Trophoblast cell (in vitro differentiated cells and primary cell): ENCODE data around the gene TEC.

Experiments used
- DNase-seq, 2 donors: peaks; one replicate each; pipeline ENCODE4 v3.0.0-alpha.2; 2016
- H2AFZ ChIP-seq: 2 replicates; pipeline ENCODE4 v1.6.1; 2013; ENCODE audit warnings: low read length, moderate library complexity, mild to moderate bottlenecking; ENCODE audit not compliant: insufficient read depth, poor library complexity
- H2AK5ac ChIP-seq: 2 replicates; pipeline ENCODE4 v1.6.1; 2013; ENCODE audit warnings: mild to moderate bottlenecking, low read length
- H2BK120ac ChIP-seq: 2 replicates; pipeline ENCODE4 v1.6.1; 2013; ENCODE audit warnings: low read length, mild to moderate bottlenecking, moderate library complexity; ENCODE audit not compliant: insufficient read depth, poor library complexity
- H2BK12ac ChIP-seq: 2 replicates; pipeline ENCODE4 v1.6.1; 2013; ENCODE audit warnings: mild to moderate bottlenecking, low read length, moderate library complexity
- H2BK5ac ChIP-seq: 2 replicates; pipeline ENCODE4 v1.6.1; 2013; ENCODE audit warnings: low read length, low read depth, moderate library complexity, mild to moderate bottlenecking; ENCODE audit not compliant: poor library complexity
- H3K14ac ChIP-seq: 2 replicates; pipeline ENCODE4 v1.6.1; 2013; ENCODE audit warnings: mild to moderate bottlenecking, low read length
- H3K18ac ChIP-seq: 2 replicates; pipeline ENCODE4 v1.6.1; 2013; ENCODE audit warnings: mild to moderate bottlenecking, low read length
- H3K23ac ChIP-seq: 2 replicates; pipeline ENCODE4 v1.6.1; 2013; ENCODE audit warnings: low read length
- H3K27ac ChIP-seq: 2 replicates; pipeline ENCODE4 v1.5.1; 2013; ENCODE audit warnings: low read depth, mild to moderate bottlenecking, inconsistent platforms, low read length, moderate library complexity
- H3K27me3 ChIP-seq: 2 replicates; pipeline ENCODE4 v1.6.1; 2013; ENCODE audit warnings: inconsistent platforms, mild to moderate bottlenecking, low read length, moderate library complexity; ENCODE audit not compliant: insufficient read depth
- H3K36me3 ChIP-seq, 2 experiments: 1 replicate in 1 of 2; 2 replicates in 1 of 2; pipeline ENCODE4 v1.6.1; 2013; ENCODE audit warnings: low read length in 2 of 2, mild to moderate bottlenecking in 2 of 2, moderate library complexity in 1 of 2; ENCODE audit not compliant: insufficient read depth in 2 of 2, control insufficient read depth in 1 of 2
- H3K4ac ChIP-seq: 2 replicates; pipeline ENCODE4 v1.6.1; 2013; ENCODE audit warnings: low read depth, mild to moderate bottlenecking, low read length, moderate library complexity
- H3K4me1 ChIP-seq, 2 experiments: 1 replicate in 1 of 2; 2 replicates in 1 of 2; pipeline ENCODE4 v1.6.1; 2013; ENCODE audit warnings: low read length in 2 of 2, mild to moderate bottlenecking in 2 of 2, moderate library complexity in 1 of 2; ENCODE audit not compliant: insufficient read depth in 2 of 2, control insufficient read depth in 1 of 2
- H3K4me2 ChIP-seq: 2 replicates; pipeline ENCODE4 v1.6.1; 2013; ENCODE audit warnings: inconsistent platforms, mild to moderate bottlenecking, low read length, moderate library complexity
- H3K4me3 ChIP-seq: 2 replicates; pipeline ENCODE4 v1.5.1; 2013; ENCODE audit warnings: mild to moderate bottlenecking, low read depth, low read length, inconsistent platforms
- H3K79me1 ChIP-seq: one replicate; pipeline ENCODE4 v1.6.1; 2013; ENCODE audit warnings: low read length
- H3K79me2 ChIP-seq: 2 replicates; pipeline ENCODE4 v1.6.1; 2013; ENCODE audit warnings: low read length, mild to moderate bottlenecking; ENCODE audit not compliant: control insufficient read depth, insufficient read depth, poor library complexity
- H3K9ac ChIP-seq: 2 replicates; pipeline ENCODE4 v1.6.1; 2013; ENCODE audit warnings: mild to moderate bottlenecking, low read length
- H3K9me3 ChIP-seq: 2 replicates; pipeline ENCODE4 v1.6.1; 2013; ENCODE audit warnings: low read depth, mild to moderate bottlenecking, control low read depth, inconsistent platforms, low read length; ENCODE audit not compliant: insufficient read depth
- H4K12ac ChIP-seq: 2 replicates; pipeline ENCODE4 v1.6.1; 2013; ENCODE audit warnings: low read depth, mild to moderate bottlenecking, low read length, moderate library complexity
- H4K8ac ChIP-seq: 2 replicates; pipeline ENCODE4 v1.6.1; 2013; ENCODE audit warnings: low read depth, mild to moderate bottlenecking, low read length, moderate library complexity
- H4K91ac ChIP-seq: one replicate; pipeline ENCODE4 v1.6.1; 2013; ENCODE audit warnings: low read depth, mild to moderate bottlenecking, low read length, moderate library complexity
- WGBS: extraction: QIAGEN DNeasy Blood & Tissue Kit; methylation state at CpG from one replicate; pipeline ENCODE4 v1.1.7; 2013; ENCODE audit warnings: missing lambda C conversion rate; ENCODE audit not compliant: insufficient read length, insufficient coverage; ENCODE audit errors: extremely low coverage; 5-methylcytosine and 5-hydroxymethylcytosine counted together

The TEC gene

DNA sequence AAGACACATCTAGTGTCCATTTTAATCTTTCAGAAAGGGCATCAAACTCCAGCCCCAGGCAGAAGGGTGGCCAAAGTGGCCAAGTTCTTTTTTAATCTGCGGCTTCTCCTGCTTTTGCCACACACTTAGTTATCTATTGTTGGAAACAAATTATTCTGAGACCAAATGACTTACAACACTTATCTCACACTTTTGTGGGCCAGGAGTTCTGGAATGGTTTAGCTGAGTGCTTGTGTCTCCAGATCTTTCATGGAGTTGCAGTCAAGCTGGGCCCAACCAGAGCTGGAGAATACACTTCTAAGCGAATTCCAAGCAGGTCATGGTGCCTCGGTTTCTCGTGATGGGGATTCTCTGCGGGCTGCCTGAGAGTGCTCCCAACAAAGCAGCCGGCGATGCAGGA, 139.5 kb downstream of the TEC start:
- WGBS = no CpG with 5 or more reads among the region's 7 CpGs
- H3K27me3 ChIP-seq = no peaks in the 10 kb centered on the region
- H3K4me3 ChIP-seq = no peak overlapping the region
- H3K79me2 ChIP-seq = no peaks in the 10 kb centered on the region
- H3K4me2 ChIP-seq = no peak overlapping the region
- no peak for DNase-seq
- H2AFZ ChIP-seq = no peak overlapping the region
- H2BK12ac ChIP-seq = no peak overlapping the region
- no peaks in the 10 kb centered on the region for H3K79me1 ChIP-seq
- H4K8ac ChIP-seq = no peak overlapping the region
- no peak overlapping the region for H2BK120ac ChIP-seq
- no peaks in the 10 kb centered on the region for H3K36me3 ChIP-seq
- H2BK5ac ChIP-seq = no peak overlapping the region
- no peak overlapping the region for H3K23ac ChIP-seq
- H3K4me1 ChIP-seq = peaks cover 7 to 13% of the 10 kb centered on the region in 2 experiments
- H3K9me3 ChIP-seq = no peaks in the 10 kb centered on the region
- H3K9ac ChIP-seq = no peak overlapping the region
- H3K18ac ChIP-seq = no peak overlapping the region
- no peak overlapping the region for H3K27ac ChIP-seq
- no peak overlapping the region for H4K91ac ChIP-seq
- H2AK5ac ChIP-seq = no peak overlapping the region
- no peak overlapping the region for H3K14ac ChIP-seq
- H4K12ac ChIP-seq = no peak overlapping the region
- H3K4ac ChIP-seq = no peak overlapping the region

DNA sequence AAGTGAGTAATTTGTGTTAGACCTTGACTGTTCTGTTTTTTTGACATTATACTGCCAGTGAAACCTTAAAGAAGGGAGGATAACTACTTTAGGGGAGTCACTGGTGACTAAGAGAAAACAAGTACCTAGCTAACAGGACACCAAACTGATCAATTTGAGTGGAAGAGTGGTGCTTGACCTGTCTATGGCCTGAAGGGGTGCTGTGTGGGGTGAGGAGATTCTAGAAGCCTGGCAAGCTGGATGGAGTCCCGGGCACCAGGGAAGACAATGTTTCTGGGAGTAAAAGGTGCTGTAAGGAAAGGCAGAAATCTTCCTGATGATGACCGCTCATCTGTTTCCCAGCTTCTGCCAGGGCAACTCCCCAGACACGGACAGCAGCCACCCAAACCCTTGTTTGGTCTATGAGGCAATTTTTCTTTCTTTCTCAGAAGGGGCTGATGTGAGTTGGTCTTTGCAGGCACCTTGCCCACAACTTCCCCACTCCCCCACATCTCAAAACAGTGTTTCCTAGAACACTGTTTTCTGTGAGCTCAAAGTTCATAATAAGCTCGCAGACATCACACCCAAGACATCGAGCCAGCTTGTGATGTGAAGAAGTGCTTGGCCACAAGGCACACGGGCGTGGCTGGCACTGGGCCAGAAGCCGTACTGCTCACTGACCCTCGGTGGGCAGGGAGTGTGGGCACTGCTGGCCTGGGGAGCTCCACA, 140.2 kb downstream of the TEC start:
- H4K91ac ChIP-seq = no peak overlapping the region
- no peaks in the 10 kb centered on the region for H3K79me2 ChIP-seq
- H2BK5ac ChIP-seq = no peak overlapping the region
- no peak overlapping the region for H3K9ac ChIP-seq
- no peak overlapping the region for H2AK5ac ChIP-seq
- H3K4me1 ChIP-seq = peaks cover 7 to 13% of the 10 kb centered on the region in 2 experiments
- H3K4me2 ChIP-seq = no peak overlapping the region
- no peak for DNase-seq
- H2AFZ ChIP-seq = no peak overlapping the region
- H3K18ac ChIP-seq = no peak overlapping the region
- no peaks in the 10 kb centered on the region for H3K36me3 ChIP-seq
- WGBS = no CpG with 5 or more reads among the region's 9 CpGs
- no peak overlapping the region for H3K27ac ChIP-seq
- H3K14ac ChIP-seq = no peak overlapping the region
- H3K27me3 ChIP-seq = no peaks in the 10 kb centered on the region
- H3K79me1 ChIP-seq = no peaks in the 10 kb centered on the region
- no peak overlapping the region for H2BK120ac ChIP-seq
- no peak overlapping the region for H2BK12ac ChIP-seq
- no peak overlapping the region for H3K4me3 ChIP-seq
- H3K23ac ChIP-seq = no peak overlapping the region
- H4K12ac ChIP-seq = no peak overlapping the region
- H4K8ac ChIP-seq = no peak overlapping the region
- no peaks in the 10 kb centered on the region for H3K9me3 ChIP-seq
- no peak overlapping the region for H3K4ac ChIP-seq

DNA sequence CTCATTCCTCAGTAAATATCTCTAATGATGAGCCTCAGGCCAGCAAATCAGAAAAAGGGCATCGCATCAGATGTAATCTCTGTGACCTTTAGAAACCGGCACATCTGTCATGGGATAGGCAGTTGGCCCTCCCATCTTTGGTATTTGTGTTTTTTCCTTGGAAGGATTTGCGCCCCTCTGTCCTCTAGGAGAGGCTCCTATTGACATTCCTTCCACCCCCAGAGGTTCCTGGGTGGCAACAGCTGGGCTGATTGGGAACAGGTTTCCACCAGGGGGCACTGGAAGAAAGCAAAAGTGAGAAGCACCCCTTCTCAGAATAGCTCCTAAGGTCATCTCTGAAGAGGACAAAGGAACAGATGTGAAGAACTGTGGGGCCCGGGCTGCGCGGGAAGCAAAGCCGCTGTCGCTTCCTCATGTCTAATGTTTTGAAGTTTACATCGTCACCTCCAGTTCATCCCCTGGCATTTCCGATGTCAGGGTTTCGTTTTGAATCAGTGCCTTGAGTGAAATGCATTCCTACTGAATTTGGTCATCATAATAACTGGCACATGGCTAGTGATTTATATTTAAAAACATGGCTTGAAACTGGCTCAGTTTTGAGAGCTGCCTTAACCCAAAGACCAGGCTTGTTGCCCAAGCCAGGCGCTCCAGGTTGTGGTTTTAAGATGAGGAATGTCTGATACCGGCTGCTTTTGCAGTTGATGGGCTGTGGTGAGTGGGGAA, 141.8 kb downstream of the TEC start:
- H3K79me1 ChIP-seq = no peaks in the 10 kb centered on the region
- H3K79me2 ChIP-seq = no peaks in the 10 kb centered on the region
- no peak overlapping the region for H2AK5ac ChIP-seq
- DNase-seq = peak; percentile 78 to 91
- H3K4me1 ChIP-seq = peaks cover 7 to 13% of the 10 kb centered on the region in 2 experiments
- no peaks in the 10 kb centered on the region for H3K36me3 ChIP-seq
- no peak overlapping the region for H4K8ac ChIP-seq
- H2AFZ ChIP-seq = no peak overlapping the region
- peak overlapping the region; percentile 17 for H3K27ac ChIP-seq
- no peak overlapping the region for H3K18ac ChIP-seq
- no peak overlapping the region for H4K12ac ChIP-seq
- peak overlapping the region; percentile 49 for H3K4me2 ChIP-seq
- no peak overlapping the region for H2BK120ac ChIP-seq
- H4K91ac ChIP-seq = no peak overlapping the region
- H3K27me3 ChIP-seq = no peaks in the 10 kb centered on the region
- no peak overlapping the region for H2BK5ac ChIP-seq
- no peak overlapping the region for H3K9ac ChIP-seq
- H3K9me3 ChIP-seq = no peaks in the 10 kb centered on the region
- no CpG with 5 or more reads among the region's 13 CpGs for WGBS
- no peak overlapping the region for H3K4ac ChIP-seq
- H2BK12ac ChIP-seq = no peak overlapping the region
- H3K23ac ChIP-seq = no peak overlapping the region
- H3K4me3 ChIP-seq = no peak overlapping the region
- H3K14ac ChIP-seq = no peak overlapping the region

DNA sequence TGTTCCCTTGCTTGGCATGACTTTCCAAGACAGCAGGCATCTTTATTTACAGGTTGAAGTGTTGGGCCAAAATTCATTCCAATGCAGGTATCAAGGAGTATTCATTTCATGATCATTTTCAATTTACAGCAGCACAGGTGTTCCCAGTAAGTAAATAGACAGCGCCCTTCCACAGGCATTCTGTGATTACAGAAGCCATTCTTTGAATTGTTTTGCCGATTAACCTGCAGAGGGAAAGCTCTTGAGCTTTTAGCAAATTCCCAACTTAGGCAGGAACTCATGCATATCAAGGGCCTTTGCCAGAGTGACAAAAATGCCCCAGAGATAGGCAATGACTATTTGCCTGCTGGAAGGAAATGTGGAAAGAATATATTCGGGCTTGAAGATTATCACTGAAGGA, 142.4 kb downstream of the TEC start:
- no peak overlapping the region for H3K4ac ChIP-seq
- H4K12ac ChIP-seq = no peak overlapping the region
- no peak overlapping the region for H2BK120ac ChIP-seq
- no peak overlapping the region for H2BK5ac ChIP-seq
- H2AFZ ChIP-seq = no peak overlapping the region
- no peaks in the 10 kb centered on the region for H3K79me2 ChIP-seq
- no peak overlapping the region for H2AK5ac ChIP-seq
- H3K4me2 ChIP-seq = no peak overlapping the region
- WGBS = no CpG with 5 or more reads among the region's 3 CpGs
- no peaks in the 10 kb centered on the region for H3K36me3 ChIP-seq
- H3K79me1 ChIP-seq = no peaks in the 10 kb centered on the region
- H3K27me3 ChIP-seq = no peaks in the 10 kb centered on the region
- peaks cover 7 to 13% of the 10 kb centered on the region in 2 experiments for H3K4me1 ChIP-seq
- no peak overlapping the region for H2BK12ac ChIP-seq
- no peak overlapping the region for H3K27ac ChIP-seq
- no peaks in the 10 kb centered on the region for H3K9me3 ChIP-seq
- H3K18ac ChIP-seq = no peak overlapping the region
- no peak overlapping the region for H4K91ac ChIP-seq
- no peak overlapping the region for H3K9ac ChIP-seq
- H4K8ac ChIP-seq = no peak overlapping the region
- peak in 1 of 2 donors; percentile 84 for DNase-seq
- no peak overlapping the region for H3K23ac ChIP-seq
- no peak overlapping the region for H3K4me3 ChIP-seq
- no peak overlapping the region for H3K14ac ChIP-seq
